ENCODE measurements around the gene GRK5.
"Not testable (repeated sequence)": the region's sequence is repeated elsewhere in the genome, so short reads cannot be mapped to it uniquely, and the experiment has no call there.

Gene GRK5

DNA sequence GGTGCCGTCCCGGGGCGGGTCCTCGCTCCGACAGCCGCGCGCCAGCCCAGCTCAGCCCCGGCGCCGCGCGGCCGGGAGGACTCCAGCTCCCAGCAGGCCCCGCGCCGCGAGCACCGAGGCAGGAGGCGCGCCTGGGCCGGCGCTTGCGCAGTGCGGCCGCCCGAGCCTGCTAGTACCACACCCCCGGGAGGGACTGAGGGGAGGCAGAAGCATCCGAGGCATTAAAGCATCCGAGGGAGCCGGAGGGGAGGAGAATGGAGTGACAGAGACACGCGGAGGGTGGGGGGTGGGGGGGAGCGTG is at the start of gene GRK5:
GRK5 (plus strand) TSS at position 206 of the 301 bp plus-strand sequence. CDS start 347 bp downstream, outside the sequence.
- peak; percentile 79 to 91 for DNase-seq (ENCODE audit: low read depth in 2 of 2, low spot score in 1 of 2)

DNA sequence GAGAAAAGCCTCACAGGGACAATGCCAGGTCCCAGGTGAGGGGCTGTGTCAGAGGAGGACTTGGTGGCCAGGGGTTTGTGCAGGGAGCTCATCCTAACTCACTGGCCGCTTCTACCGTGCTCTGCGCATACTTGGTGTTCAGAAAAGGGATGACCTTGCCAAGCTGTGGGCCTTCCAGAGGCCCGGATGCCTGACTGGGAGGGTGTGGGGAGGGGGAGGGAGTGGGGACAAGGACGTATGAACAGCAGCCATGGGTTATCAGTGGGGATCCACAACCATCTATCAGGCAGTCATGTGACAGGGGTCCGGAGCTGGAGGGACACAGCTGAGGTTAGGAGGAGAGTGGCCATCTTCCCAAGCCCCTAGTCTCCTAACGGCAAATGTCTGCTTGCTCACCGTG is 48.0 kb upstream of the GRK5 start:
- no peak for DNase-seq (ENCODE audit: low read depth in 2 of 2, low spot score in 1 of 2)

DNA sequence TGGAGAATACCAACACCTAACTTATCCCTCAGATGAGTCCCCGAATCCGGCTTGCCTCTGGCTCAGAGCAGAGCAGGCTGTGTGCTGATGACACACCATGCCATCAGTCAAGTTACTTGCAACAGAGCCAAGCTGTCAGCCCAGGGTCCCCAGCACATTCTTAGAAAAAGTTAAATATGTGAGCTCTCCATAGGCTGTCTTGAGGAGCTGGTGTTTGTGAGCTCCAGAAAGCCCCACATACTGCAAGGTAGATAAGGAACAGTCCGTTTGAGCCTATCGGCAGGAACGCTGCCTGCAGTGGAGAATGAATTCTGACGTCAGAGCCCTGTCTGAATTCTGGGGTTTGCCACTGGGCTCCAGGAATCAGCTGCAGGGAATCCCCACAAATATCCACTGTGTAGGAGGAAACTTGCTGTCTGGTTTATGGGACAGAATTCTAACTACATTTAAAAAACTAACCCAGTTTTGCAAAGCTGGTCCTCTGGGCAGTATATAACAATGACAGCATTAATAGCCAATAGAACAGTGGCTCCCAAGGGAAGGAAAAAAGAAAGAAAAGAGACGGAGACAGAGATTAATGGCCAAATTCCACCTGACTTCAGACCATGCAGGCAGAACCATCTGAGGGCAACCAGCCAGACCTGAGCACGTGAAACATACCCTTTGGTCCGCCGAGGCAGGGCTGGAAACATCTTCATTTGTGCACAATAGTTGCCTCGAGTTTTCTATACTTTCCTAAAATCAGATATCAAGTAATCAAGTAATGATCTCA is 45.5 kb upstream of the GRK5 start:
- DNase-seq (ENCODE audit: low read depth in 2 of 2, low spot score in 1 of 2) = no peak

DNA sequence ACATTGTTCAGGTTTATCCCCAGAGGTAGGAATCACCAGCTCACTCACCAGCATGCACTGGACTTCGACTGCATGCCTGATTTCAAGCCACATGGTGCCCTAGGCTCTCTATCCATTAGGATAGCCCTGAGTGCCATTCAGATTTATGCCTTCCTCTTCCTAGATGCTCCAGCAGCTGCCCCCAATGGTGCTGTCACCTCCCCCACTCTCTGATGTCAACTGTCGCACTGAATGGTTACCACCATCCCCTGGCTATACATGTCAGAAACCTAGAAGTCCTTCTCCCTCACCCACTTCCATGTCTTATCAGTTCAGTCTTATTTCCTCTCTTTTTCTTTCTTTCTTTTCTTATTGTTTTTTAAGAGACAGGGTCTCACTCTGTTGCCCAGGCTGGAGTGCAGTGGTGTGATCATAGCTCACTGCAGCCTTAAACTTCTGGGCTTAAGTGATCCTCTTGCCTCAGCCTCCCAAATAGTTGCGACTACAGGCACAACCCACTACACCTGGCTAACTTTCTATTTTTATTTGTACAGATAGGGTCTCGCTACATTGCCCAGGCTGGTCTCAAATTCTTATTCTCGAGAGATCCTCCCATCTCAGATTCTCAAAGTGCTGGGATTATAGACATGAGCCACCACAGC is 44.8 kb upstream of the GRK5 start:
- no peak for DNase-seq (ENCODE audit: low read depth in 2 of 2, low spot score in 1 of 2)

DNA sequence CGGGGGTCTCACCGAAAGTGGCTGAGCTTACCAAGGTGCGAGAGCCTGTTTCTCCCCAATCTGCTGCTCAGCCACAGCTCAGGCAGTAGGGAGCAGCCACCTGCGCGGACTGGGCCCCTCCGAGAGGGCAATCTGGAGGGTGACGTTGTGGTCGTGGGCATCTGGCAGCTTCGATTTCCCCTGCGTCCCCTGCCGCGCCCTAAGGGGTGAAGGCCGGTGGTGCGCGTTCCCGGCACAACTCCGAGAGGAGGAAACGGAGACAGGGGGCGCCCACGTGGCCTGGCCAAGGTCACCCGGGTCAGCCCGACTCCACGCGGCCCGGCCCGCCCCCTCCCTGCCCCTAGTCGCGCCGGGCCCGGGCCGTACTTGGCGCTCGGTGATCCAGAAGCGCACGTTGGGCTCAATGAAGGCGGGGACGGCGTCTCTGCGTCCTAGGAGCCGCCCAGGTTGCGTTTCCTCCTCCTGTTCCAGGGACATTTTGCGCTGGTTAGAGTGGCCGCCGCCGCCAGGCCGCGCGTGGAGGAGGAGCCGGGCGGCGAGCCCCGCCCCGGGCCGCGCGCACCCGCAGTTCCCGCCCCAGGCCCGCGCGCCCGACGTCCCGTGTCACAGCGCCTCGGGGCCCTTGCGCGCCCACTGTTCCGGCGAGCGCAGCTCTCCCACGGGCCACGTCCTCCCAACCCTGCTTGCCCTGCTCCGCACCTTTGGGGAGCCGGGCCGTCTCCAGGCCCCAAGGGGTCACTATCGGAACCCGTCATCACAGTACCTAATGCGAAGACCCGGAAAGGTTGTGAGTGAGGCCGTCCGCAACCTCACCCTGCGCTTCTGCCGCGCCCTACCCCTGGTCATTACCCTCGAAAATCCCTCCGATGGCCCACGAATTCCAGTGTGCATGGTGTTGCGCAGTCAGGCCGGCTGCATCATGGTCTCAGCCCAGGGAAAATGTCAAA is 41.9 kb upstream of the GRK5 start, which contains the start of gene SFXN4:
SFXN4 (minus strand) TSS at position 544 of the 947 bp plus-strand sequence; CDS start at position 477, 67 bp downstream.
- DNase-seq (ENCODE audit: low read depth in 2 of 2, low spot score in 1 of 2) = peak; percentile 39 to 57

DNA sequence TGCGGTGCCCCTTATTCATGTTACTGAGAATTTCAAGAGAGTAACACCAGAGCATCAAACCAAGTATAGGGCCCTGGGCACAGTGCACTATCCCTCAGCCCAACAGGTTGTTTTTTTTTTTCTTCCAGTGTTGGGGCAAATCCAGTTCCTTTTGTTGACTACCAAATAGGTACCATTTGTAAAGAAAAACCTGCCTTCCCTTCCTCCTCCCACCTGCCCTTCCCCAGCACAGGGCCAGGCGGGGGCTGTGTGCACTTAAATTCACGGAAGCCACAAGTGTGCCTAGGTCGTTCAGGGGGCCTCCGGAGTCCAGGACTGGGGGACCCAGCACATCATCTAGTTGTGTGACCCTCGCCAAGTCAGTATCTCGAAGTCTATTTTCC is 41.3 kb upstream of the GRK5 start:
- DNase-seq (ENCODE audit: low read depth in 2 of 2, low spot score in 1 of 2) = no peak

DNA sequence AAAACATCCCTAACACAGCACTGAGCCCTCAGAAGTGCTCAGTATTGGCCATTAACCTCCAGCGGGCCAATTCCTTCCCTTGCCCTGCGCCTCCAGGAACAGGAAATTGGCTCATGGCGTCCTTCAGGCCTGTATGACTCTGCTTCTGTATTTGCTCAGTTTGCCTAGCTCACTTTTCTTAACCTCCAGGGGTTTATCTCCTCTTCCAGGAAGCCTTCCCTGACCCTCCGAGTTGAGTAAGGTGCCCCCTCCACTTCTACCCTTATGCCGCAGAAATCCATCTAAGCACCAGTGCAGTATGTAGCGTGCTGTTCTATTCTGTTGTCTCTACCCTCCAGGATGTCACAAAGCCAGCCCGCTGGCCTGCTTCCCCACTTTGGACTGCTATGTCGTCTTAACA is 40.8 kb upstream of the GRK5 start:
- DNase-seq (ENCODE audit: low read depth in 2 of 2, low spot score in 1 of 2) = no peak

DNA sequence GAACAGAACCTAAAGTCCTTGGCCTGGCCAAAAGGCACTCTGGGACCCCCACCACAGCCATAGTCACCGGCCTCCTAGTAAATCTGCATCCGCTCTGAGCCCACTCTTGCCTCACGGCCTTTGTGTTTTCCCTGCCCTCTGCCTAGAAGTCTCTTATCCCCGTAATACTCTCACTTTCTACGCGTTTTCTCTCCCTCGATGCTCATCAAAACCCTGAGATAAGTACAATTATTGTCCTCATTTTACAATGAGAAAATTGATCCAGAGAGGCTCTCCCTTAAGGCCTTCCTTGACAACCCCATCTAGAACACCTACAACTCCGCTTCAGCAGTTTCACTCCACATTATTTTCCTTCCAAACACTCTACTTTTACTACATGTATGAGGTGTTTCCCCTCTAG is 40.3 kb upstream of the GRK5 start:
- DNase-seq (ENCODE audit: low read depth in 2 of 2, low spot score in 1 of 2) = no peak

DNA sequence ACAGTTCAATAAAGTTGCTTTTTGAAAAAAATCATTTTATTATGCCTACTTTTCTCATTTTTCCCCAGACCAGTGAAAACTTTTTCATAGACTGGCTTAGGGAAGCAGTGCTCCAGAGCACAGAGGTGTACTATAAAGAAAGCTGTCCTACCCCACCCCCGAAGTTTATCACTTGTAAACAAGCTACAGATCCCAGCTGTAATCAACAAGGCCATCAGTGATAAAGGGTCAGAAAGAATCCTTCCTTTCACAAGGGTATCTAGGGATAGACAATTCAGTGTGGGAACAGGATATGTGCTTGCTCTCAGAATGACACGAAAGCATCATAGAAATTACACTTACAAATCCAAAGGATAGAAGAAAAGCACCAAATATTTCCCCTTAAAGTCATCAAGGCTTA is 33.3 kb upstream of the GRK5 start:
- DNase-seq (ENCODE audit: low read depth in 2 of 2, low spot score in 1 of 2) = no peak

DNA sequence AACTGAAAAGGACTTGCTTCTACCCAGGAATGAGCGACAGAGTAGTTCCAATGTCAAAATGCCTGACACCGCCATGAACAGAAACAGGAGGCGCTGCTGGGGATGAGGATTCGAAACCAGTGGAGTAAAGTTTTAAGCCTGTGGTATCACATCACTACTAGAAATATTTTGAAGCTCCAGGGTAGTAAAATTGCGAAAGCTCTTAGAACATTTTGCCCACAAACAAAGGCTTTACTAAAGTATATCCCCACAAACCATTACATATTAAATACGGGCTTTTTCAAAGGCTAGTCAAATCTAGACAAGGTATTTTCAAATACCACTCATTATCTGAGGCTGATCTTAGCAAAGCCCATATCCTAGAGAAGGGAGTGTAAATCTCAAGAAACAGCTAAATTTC is 31.2 kb upstream of the GRK5 start:
- DNase-seq (ENCODE audit: low read depth in 2 of 2, low spot score in 1 of 2) = no peak

DNA sequence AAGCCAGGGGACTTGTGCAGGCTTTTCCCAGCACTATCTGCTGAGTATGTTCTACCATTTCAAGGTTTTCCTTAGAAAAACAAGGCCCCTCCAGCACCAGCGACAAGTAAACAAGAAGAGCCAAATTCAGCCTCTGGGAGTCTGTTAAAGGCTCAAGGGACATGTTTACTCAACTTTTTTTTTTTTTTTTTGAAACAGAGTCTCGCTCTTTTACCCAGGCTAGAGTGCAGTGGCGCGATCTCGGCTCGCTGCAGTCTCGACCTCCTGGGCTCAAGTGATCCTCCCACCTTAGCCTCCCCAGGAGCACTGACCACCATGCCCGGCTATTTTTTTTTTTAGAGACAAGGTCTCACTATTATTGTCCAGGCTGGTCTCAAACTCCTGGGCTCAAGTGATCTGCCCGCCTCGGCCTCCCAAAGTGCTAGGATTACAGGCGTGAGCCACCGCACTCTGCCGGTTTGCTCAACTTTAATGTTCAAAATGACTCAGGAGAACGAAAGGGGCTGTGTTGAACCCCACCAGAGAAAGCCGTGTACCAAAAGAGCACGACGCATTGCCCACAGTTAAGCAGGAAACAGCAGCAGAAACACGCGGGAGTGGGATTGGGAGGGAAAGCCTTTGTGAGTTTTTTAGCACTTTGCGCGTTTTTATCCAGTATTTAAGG is 29.5 kb upstream of the GRK5 start:
- no peak for DNase-seq (ENCODE audit: low read depth in 2 of 2, low spot score in 1 of 2)

DNA sequence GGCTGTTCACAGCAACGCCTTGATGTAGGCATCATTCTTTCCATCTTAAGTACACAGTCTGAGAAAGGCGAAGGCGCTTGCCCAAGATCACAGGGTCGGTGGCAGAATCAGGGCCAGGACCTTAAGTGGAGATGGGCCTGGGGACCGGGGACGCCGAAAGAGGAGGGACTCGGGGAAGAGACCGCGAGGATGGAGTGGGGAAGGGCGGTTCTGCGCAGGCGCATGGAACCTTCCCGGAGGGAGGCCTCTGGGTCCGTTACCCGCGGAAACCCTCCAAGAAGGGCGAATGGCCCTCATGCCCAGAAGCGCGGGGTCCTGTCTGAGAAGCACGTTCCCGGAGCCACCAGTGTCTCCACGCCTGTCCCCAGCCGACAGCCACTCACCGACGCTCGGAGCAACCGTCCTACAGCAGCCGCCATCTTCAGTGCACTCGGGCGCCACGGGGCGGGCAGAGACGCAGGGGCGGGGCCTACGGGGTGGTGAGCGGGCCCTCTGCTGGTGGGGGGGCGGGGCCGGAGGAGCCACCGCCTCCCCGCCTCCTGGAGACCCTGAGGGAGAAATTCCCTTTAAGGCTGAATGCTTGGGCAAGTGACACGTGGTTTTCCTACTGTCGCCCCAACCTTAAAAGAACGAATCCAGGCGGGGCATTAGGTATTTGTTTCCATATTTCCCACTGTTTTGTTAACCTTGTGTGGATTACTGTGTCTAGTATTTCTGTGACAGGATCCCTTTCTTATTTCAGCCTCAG is 28.8 kb upstream of the GRK5 start, which contains the start of gene PRDX3:
PRDX3 (minus strand) TSS at position 441 of the 748 bp plus-strand sequence; CDS start at position 419, 22 bp downstream.
- DNase-seq (ENCODE audit: low read depth in 2 of 2, low spot score in 1 of 2) = peak; percentile 83 to 89

DNA sequence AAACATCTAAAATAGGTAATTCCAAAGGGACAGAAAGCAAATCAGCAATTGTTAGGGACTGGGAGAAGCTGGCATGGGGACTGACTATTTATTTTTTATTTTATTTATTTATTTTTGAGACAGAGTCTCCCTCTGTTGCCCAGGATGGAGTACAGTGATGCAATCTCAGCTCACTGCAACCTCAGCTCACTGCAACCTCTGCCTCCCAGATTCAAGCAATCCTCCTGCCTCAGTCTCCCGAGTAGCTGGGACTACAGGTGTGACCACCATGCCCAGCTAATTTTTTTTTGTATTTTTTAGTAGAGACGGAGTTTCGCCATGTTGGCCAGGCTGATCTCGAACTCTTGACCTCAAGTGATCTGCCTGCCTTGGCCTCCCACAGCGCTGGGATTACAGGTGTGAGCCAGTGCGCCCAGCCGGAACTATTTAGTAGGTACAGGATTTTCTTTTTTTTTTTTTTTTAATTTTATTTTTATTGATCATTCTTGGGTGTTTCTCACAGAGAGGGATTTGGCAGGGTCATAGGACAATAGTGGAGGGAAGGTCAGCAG is 26.4 kb upstream of the GRK5 start:
- DNase-seq (ENCODE audit: low read depth in 2 of 2, low spot score in 1 of 2) = not testable (repeated sequence)

DNA sequence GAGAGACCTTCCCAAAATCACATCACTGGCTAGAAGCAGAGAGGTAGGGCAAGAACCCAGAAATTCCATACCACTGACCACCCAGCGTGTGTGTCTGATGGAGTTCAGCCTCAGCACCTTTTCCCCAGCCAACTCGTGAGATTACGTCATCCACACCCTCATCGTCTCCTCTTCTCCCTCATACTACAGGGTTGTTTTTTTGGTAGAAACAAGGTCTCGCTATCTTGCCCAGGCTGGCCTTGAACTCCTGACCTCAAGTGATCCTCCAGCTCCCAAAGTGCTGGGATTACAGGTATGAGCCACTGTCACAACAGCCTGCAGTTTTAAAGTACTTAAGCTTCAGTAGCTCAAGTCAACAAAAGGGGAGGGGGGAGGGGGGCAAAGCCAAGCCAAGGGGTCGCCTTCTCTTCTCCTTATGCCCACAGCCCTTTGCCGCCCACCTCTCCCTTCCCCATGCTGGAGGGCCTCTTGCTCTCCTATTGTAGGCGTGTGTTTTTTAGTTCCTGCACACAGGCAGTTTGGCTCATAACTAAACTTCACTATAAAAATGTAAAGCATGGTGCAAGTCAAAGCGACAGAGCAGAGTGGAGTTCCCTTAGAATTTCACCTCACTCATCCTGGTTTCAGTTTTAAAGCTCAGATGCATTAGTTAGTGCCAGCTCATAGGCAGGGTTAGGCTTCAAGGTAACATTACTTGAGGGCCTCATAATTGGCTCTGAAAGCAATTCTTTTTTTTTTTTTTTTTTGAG is 23.5 kb upstream of the GRK5 start:
- DNase-seq (ENCODE audit: low read depth in 2 of 2, low spot score in 1 of 2) = no peak

DNA sequence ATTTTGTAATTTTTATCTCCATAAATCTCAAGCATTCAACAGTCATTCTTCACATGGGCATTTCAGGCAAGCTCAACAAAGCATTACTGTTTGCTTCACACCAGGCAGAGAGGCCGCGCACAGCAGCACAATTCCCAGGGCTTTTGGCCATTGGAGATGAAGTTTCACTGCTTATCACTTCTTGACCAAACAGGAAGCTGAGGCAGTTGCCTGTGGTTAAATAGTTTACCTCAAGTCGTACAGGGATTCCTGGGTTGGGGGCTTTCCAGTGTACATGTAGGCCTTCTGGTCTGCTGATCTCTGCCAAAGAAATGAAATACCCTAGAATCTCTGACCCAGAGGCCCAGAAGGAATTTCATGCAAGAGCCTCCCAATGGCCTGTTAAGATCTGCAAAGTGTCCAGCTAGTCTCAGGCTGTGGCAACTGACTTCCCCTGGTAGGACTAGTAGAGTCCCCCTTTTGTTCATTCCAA is 17.5 kb upstream of the GRK5 start:
- no peak for DNase-seq (ENCODE audit: low read depth in 2 of 2, low spot score in 1 of 2)

DNA sequence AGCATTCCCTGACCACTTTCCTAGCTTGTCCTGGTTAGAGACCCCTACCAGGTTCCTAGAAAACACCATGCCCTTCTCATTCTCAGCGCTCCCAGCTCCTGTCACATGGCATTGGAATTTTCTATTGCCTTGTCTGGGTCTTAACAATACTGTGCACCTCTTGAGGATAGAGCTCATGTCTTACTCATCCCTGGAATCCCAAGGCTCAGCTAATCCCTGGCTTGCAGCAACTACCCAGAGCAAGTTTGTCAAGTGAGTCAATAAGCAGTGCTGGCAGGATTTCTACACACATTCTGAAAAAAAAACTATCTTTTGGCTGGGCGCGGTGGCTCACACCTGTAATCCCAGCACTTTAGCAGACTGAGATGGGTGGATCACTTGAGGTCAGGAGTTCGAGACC is 17.0 kb upstream of the GRK5 start:
- DNase-seq (ENCODE audit: low read depth in 2 of 2, low spot score in 1 of 2) = no peak

DNA sequence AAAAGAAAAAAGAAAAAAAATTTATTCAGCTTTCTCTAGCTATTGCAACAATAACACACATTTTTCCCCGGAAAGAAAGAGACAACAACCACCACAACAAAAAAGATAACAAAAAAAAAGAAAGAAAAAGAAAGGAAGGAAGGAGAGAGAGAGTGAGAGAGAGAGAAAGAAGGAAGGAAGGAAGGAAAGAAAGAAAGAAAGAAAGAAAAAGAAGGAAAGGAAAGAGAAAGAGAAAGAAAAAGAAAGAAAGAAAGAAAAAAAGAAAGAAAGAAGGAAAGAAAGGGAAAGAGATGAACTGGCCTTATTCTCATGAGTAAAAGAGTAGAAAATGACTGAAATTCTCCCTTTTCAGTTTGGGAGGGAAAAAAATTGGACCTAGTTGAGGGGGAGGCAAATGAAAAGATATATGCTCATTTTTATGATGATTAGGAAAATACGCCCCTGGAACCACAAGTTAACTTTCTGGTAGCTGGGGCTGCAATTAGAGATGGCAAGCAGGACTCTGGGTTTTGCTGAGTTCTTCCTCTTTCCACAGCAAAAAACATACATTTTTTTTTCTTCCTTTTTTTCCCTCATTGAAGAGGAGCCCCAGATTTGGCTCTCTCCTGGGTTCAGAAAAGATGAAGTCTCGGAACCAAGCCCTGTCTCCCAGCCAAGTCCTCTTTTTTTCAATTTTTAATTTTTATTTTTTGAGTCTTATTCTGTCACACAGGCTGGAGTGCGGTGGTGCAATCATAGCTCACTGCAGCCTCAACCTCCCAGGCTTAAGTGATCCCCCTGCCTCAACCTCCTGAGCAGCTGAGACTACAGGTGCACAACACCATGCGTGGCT is 16.2 kb upstream of the GRK5 start:
- DNase-seq (ENCODE audit: low read depth in 2 of 2, low spot score in 1 of 2) = no peak

DNA sequence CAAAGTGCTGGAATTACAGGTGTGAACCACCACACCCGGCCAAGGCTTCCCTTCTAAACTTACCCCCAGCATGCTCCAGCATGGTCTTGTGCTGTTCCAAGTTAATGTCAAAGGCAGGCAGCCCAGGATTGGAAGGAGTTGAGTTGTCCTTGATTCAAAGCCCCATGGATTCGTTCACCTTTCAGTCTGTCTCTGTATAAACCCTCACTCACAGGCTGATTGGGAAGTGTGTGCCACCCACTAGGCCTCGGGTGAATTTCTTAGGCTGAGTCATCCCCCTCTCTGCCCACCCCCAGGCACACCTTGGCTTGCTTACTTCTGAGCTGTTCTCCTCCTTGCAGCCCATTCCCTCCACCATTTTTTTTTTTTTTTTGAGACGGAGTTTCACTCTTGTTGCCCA is 15.5 kb upstream of the GRK5 start:
- no peak for DNase-seq (ENCODE audit: low read depth in 2 of 2, low spot score in 1 of 2)

Data from stimulated activated CD8-positive, alpha-beta memory T cell treated with anti-CD3 and anti-CD28 coated beads, Interleukin-4, amount 100 ng/mL, for 4 hours (primary cell).